Prostate gland (tissue), 2 donors: ENCODE measurements around the gene GPC5.

Source experiments
- CTCF ChIP-seq, 4 experiments: fragments of 200-600 bp in 2 of 4; fragments of 450-650 bp in 2 of 4; sonication (generic) in 2 of 4; IDR thresholded peaks; 1 replicate in 3 of 4; 2 replicates in 1 of 4; pipeline ENCODE4 v1.5.1; 2016 to 2019; ENCODE audit warnings: antibody characterized with exemption in 4 of 4, mild to moderate bottlenecking in 2 of 4, moderate library complexity in 2 of 4
- POLR2AphosphoS5 ChIP-seq: sonication (generic); formaldehyde crosslinking; IDR thresholded peaks from one replicate; pipeline ENCODE4 v1.6.1; 2017; ENCODE audit warnings: antibody characterized with exemption

- no peak for TF ChIP-seq CTCF (IDR thresholded peaks at IDR 0.05)
- TF ChIP-seq POLR2AphosphoS5 = no peak
Measured at GRCh38 chr13:92609376-92609775, 1211.0 kb downstream of the GPC5 start.
